GM18505 (cell line): Measurements from ENCODE around the gene TPRG1.
"Not testable (repeated sequence)": the region's sequence is repeated elsewhere in the genome, so short reads cannot be mapped to it uniquely, and the experiment has no call there.

ENCODE experiments used
- ATAC-seq: cut with Tn5 transposase; IDR thresholded peaks from one replicate; pipeline ENCODE4 v1.9.1; 2021; ENCODE audit not compliant: unreplicated experiment
- POLR2A ChIP-seq: IDR thresholded peaks from 4 replicates; pipeline ENCODE4 v1.6.1; 2011; ENCODE audit warnings: borderline replicate concordance; ENCODE audit not compliant: insufficient read depth, insufficient read length; ENCODE audit errors: extremely low read depth

Gene TPRG1

DNA sequence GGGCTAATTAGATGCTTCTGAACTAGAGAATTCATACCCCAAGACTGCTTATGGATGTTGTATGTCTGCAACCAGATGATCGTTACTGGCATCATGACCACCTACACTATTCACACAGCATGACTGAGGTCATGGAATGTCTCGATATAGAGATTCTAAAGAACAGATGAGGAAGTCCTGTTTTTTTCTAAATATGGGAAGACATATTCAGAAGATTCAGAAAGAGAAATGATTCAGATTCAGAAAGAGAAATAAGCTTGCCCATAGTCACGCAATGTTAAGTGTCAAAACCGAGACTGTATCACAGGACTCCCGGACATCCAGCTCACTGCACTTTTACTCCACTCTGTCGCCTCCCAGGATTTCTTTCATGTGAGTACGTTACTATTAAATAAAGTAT lies 136.2 kb downstream of the TPRG1 start:
- peak; percentile 64 for ATAC-seq
- no peak for TF ChIP-seq POLR2A

DNA sequence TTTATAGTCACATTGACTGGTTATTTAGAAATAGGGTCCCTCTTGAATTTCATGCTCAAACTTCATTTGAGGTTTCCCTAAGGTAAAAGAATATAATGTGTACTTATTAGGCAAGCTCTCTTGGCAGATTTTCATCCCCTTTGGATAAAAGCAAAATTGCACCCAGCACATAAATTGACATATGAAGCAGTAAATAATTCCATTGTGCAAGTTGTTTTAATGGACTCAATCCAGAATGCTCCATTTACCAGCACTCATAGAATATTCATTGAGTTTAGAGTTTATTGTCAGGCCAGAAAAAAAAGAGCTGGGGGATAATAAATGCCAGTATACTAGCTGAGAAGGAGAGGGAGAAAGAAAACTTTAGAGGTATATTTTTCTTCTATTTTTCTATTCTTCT lies 136.8 kb downstream of the TPRG1 start:
- no peak for TF ChIP-seq POLR2A
- ATAC-seq = no peak

DNA sequence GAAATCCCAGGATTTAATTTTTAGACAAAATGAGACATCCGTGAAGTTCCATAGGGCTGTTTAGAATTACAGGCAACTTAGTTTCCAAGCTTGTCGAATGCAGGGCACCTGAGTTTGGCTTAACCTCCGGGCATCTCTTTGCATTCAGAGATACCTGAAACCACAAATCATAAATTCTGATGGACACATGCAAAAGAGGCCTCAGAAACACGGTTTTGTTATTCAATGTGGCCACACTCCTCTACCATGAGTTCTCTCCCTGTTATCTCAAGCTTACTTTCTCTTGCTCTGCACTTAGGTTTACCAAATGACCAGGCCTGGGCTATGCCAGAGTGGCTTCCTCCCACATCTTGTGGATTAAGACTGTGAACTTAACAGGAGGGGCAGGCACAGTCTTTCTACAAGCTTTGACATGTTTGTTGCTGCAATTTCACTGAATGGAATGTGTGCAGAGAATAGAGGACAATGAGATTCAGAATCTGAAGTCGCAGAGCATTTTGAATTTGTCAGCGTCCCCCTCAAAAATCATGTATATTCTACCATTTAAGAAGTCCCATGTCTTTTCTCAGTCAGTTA lies 137.7 kb downstream of the TPRG1 start:
- no peak for ATAC-seq
- TF ChIP-seq POLR2A = no peak

DNA sequence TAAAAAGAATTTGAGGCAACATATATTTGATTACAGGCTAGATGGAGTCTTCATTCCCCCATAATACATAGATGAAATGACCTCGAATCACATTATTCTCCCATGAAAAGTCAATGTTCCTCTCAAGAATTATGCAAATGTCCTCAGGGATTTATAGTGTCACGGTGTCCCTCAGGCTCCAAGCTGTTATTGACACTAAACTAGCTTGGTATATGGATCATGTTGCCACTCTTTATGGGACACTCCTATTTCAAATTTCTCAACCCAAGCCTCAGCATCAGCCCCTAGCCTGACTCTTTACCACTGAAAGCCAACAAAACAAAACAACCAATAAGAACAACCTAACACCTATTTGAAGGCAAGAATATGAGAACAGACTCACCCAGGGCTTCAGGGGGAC lies 139.8 kb downstream of the TPRG1 start:
- TF ChIP-seq POLR2A = no peak
- ATAC-seq = no peak

DNA sequence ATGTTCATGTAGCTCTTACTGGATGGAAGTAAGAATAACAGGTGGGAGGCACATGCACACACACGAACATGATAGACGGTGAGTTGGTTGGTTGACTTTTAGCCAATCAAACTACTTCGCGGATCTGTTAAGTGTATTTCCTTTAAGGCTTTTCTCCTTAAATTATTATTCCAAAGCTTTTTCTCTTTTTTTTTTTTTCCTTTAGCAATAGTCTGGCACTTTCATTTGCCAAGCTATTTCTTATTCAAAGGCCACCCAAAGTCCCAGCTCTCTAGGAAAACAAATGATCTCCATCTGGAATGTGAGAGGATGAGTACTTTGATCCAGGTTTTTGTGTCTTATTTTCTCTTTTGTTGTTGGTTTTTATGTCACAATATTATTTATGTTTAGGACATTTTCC lies 141.1 kb downstream of the TPRG1 start:
- TF ChIP-seq POLR2A = no peak
- ATAC-seq = no peak

DNA sequence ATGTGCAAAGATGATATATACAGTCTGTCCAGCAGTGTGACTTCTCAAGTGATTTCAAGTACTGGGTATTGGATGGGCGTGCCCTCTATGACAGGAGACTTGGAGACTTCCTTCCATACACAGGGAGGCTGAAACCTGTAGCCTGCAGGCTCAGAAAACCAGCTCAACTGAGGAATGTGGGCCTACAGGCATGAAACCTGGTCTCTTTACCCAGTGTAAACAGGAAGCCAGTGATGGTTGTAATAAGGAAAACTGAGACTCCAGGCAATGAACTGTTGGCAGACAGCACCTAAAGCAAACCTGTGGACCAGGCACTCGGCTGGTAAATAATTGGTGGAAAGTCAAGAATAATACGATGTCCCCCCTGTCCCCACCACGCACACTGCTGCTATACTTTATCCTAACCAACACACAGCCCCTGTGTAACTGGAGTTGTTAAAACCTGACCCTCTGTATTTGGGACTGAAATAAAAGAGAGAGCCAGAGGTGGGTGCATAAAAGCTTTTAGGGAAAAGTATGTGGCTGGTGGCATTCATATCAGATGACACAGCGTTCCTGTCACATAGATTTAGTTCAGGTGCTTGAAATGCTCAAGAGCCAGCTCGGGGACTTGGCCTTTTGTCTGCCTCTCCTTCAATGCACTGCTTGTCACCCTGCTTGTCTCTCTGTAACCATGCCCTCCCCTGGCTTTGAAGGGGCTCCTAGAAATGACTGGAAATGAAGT lies 144.7 kb downstream of the TPRG1 start:
- no peak for ATAC-seq
- no peak for TF ChIP-seq POLR2A

DNA sequence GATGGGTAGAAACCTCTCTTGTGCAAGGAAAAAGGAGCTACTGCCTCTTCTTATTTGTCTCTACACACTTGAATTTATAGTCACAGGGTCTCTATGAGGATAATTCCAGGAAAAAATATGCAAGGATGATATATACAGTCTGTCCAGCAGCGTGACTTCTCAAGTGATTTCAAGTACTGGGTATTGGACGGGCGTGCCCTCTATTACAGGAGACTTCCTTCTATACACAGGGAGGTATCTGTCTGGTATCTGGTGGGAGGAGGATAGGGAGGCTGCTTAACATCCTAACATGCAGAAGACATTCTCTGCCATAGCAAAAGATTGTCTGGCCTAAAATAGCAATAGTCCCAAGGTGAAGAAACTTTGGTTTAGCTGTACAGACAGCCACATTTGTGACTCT lies 146.1 kb downstream of the TPRG1 start:
- ATAC-seq = no peak
- TF ChIP-seq POLR2A = no peak

DNA sequence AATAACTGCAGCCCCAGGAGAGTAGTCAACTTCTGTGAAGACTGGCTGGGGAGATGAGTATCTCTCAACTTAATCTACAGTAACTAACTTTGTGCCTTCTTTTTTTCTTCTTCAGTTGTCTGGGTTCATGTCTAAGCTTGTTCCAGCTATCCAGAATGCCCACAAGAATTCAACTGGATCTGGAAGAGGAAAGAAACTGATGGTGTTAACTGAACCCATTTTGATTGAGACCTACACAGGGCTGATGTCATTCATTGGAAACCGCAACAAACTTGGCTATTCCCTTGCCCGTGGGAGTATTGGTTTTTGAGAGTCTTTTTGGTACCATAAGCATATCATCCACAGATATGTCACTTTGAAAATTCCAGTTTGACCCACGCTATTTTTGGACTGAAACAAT lies 148.7 kb downstream of the TPRG1 start:
- no peak for TF ChIP-seq POLR2A
- ATAC-seq = no peak

DNA sequence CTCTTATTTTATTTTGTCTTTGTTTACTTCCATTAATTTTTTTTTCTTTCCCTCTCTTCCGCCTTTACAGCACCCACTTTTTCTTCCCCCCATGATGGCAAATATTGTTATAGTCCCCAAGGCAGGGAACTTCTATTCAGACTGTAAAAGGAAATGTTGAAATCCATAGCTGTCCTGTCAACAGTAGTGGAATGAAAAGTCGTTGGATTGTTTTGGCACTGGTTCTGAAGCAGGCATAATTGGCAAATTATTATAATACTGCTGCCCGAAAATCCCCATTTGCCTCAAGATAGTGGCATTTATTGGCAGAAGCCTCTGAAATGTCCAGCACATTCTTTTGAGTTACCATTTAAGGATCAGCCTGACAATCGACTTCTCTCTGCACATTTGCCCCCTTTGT lies 150.6 kb downstream of the TPRG1 start:
- ATAC-seq = no peak
- no peak for TF ChIP-seq POLR2A

DNA sequence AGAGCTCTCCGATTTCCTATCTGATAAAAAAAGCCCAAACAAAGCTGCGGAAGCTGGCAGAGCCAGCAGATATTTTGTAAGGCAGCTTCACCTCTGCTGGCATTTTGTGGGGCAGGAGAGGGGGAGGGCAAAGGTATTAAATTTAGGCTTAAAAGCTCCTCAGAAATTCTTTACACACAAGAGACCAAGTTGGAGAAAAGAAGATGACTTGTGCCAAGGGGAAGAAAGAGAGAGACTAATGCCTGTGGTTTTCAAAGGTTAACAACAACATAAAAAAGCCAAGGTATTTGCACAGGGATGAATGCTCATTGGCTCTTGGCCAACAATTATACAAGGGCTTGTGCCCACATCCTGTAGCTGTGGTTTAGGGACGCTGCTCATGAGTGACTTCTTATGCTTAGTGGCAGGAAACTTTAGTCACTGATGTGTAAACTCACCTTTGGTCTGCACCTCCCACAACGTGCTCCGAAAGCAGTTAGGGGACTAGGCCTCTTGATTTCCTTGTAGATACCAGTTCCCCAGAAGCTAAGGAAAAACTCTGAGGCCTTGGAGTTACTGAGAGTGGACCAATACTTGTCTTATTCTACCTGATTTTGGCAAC lies 152.9 kb downstream of the TPRG1 start:
- peak; percentile 100 for ATAC-seq
- no peak for TF ChIP-seq POLR2A

DNA sequence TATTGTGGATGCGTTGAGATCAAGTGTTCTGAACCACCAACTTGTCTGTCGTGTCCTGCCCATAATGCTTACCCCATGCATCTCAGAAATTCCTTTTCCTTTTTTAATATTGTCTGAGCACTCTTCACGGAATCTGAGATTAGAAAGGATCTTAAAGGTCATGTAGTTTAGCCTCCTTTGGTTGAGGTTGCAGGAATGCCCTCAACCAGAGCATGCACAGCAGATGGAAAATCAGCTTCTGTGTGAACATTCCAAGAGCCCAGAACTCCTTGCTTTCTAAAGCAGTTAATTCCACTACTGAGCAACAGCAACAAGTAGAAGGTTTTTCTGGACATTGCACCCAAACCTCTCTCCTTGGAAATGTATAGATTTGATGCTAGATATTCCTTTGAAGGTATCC lies 153.7 kb downstream of the TPRG1 start:
- no peak for ATAC-seq
- no peak for TF ChIP-seq POLR2A

DNA sequence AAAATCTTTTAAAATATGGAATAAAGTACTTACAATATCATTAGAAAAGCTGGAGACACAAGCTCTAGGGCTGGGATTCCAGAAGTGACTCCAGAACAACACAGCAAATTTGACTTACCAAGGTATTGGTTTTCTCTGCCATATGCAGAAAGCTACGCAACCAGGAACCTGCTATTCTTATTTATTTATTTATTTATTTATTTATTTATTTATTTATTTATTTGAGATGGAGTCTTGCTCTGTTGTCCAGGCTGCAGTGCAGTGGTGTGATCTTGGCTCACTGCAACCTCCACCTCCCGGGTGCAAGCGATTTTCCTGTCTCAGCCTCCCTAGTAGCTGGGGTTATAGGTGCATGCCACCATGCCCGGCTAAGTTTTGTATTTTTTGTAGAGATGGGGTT lies 157.9 kb downstream of the TPRG1 start:
- not testable (repeated sequence) for ATAC-seq

DNA sequence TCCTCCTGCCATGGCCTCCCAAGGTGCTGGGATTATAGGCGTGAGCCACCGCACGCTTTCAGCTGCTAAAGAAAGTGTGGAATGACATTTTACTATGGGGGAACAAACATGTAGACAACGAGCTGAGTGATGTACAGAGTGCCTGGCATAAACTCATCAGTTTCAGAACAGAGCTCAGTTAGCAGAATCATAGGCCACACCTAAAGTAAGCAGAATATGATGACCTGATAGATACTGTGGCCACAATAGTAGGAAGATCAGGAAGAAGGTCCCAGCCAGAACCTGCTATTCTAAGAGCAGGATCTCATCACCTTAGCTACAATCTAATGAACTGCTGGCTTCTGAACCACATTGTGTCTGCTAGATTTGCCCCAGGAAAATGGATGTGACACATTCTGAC lies 158.3 kb downstream of the TPRG1 start:
- TF ChIP-seq POLR2A = no peak
- ATAC-seq = no peak

DNA sequence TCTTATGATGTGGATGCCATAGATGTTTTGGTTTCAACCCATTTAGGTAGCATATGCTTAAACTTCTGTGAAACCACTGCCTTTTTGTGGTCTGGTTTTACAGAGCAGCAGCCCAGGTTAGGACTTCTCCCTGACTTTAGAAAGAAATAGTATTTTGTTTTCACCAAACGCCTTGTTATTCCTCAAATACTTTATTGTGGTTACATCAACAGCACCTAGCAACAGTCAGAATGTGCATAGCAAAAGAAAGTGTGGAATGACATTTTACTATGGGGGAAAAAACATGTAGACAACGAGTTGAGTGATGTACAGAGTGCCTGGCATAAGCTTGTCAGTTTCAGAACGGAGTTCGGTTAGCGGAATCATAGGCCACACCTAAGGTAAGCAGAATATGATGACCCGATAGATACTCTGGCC lies 159.2 kb downstream of the TPRG1 start:
- no peak for TF ChIP-seq POLR2A
- no peak for ATAC-seq
